HepG2 (cell line): ENCODE results near the gene LIN28A.

ENCODE experiments used
- GTF2F1 ChIP-seq: fragments of 150-350 bp; IDR thresholded peaks from 2 replicates; pipeline ENCODE4 v1.6.1; 2014; ENCODE audit warnings: low read length
- MEIS2 ChIP-seq: sonication (generic); formaldehyde crosslinking; IDR thresholded peaks from 2 replicates; pipeline ENCODE4 v1.9.0; 2021; ENCODE audit warnings: mild to moderate bottlenecking, missing genetic modification reagents
- POLR2G ChIP-seq: fragments of 200-400 bp; formaldehyde crosslinking; IDR thresholded peaks from 2 replicates; pipeline ENCODE4 v1.6.1; 2018; ENCODE audit warnings: mild to moderate bottlenecking, low read depth, low read length, moderate library complexity
- WIZ ChIP-seq: sonication (generic); formaldehyde crosslinking; IDR thresholded peaks from 2 replicates; pipeline ENCODE4 v1.5.1; 2020; ENCODE audit warnings: mild to moderate bottlenecking, missing genetic modification reagents
- ZNF230 ChIP-seq: sonication (generic); formaldehyde crosslinking; IDR thresholded peaks from 2 replicates; pipeline ENCODE4 v1.4.0; 2020; ENCODE audit warnings: mild to moderate bottlenecking, missing genetic modification reagents
- TF ChIP-seq, protein P1 (sequence below): sonication (generic); formaldehyde crosslinking; IDR thresholded peaks from 2 replicates; pipeline ENCODE4 v1.9.0; 2021; ENCODE audit warnings: mild to moderate bottlenecking, missing genetic modification reagents
- TF ChIP-seq, protein P2 (sequence below): sonication (generic); formaldehyde crosslinking; IDR thresholded peaks from 2 replicates; pipeline ENCODE4 v1.4.0; 2020; ENCODE audit warnings: missing genetic modification reagents

DNA sequence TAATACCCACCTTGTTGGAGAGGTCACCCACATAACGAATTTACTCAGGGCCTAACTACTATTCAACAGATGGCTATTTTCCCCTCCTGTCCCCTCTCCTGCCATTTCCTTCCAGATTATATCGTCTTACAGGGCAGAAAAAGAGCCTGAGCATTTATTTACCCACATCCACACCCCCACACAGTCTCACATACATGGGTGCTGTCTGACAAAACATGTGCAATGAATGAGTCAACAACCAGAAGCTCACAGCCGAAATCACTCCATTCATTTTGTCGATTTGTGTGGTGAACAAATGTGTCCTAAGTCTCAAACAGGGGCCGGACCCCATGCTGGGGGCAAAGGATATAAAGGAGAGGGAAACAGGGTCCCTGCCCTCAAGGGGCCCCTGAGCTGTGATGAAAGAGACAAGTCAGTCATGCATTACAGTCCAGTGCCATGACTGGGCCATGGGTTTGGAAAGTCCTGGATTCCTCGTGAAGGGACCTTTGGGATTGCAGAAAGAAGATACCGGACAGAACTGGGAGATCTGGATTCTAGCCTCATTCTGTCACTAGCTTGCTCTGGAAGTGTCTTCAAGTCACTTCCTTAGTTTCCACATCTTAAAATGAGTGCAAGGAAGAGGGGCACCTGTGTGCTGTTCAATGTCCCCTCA lies 21.7 kb upstream of the LIN28A start:
- TF ChIP-seq MEIS2 (CRISPR knock-in tag) = no peak
- TF ChIP-seq GTF2F1 = no peak
- TF ChIP-seq ZNF230 (CRISPR knock-in tag) = no peak
- TF ChIP-seq, protein P1, sequence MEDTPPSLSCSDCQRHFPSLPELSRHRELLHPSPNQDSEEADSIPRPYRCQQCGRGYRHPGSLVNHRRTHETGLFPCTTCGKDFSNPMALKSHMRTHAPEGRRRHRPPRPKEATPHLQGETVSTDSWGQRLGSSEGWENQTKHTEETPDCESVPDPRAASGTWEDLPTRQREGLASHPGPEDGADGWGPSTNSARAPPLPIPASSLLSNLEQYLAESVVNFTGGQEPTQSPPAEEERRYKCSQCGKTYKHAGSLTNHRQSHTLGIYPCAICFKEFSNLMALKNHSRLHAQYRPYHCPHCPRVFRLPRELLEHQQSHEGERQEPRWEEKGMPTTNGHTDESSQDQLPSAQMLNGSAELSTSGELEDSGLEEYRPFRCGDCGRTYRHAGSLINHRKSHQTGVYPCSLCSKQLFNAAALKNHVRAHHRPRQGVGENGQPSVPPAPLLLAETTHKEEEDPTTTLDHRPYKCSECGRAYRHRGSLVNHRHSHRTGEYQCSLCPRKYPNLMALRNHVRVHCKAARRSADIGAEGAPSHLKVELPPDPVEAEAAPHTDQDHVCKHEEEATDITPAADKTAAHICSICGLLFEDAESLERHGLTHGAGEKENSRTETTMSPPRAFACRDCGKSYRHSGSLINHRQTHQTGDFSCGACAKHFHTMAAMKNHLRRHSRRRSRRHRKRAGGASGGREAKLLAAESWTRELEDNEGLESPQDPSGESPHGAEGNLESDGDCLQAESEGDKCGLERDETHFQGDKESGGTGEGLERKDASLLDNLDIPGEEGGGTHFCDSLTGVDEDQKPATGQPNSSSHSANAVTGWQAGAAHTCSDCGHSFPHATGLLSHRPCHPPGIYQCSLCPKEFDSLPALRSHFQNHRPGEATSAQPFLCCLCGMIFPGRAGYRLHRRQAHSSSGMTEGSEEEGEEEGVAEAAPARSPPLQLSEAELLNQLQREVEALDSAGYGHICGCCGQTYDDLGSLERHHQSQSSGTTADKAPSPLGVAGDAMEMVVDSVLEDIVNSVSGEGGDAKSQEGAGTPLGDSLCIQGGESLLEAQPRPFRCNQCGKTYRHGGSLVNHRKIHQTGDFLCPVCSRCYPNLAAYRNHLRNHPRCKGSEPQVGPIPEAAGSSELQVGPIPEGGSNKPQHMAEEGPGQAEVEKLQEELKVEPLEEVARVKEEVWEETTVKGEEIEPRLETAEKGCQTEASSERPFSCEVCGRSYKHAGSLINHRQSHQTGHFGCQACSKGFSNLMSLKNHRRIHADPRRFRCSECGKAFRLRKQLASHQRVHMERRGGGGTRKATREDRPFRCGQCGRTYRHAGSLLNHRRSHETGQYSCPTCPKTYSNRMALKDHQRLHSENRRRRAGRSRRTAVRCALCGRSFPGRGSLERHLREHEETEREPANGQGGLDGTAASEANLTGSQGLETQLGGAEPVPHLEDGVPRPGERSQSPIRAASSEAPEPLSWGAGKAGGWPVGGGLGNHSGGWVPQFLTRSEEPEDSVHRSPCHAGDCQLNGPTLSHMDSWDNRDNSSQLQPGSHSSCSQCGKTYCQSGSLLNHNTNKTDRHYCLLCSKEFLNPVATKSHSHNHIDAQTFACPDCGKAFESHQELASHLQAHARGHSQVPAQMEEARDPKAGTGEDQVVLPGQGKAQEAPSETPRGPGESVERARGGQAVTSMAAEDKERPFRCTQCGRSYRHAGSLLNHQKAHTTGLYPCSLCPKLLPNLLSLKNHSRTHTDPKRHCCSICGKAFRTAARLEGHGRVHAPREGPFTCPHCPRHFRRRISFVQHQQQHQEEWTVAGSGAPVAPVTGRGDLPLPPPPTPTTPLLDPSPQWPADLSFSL (CRISPR knock-in tag) = no peak
- TF ChIP-seq, protein P2, sequence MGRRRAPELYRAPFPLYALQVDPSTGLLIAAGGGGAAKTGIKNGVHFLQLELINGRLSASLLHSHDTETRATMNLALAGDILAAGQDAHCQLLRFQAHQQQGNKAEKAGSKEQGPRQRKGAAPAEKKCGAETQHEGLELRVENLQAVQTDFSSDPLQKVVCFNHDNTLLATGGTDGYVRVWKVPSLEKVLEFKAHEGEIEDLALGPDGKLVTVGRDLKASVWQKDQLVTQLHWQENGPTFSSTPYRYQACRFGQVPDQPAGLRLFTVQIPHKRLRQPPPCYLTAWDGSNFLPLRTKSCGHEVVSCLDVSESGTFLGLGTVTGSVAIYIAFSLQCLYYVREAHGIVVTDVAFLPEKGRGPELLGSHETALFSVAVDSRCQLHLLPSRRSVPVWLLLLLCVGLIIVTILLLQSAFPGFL = no peak
- TF ChIP-seq WIZ = no peak
- no peak for TF ChIP-seq POLR2G
